Measurements from ENCODE around the gene SSC5D.
"Not testable (repeated sequence)": the region's sequence is repeated elsewhere in the genome, so short reads cannot be mapped to it uniquely, and the experiment has no call there.

Gene SSC5D

DNA sequence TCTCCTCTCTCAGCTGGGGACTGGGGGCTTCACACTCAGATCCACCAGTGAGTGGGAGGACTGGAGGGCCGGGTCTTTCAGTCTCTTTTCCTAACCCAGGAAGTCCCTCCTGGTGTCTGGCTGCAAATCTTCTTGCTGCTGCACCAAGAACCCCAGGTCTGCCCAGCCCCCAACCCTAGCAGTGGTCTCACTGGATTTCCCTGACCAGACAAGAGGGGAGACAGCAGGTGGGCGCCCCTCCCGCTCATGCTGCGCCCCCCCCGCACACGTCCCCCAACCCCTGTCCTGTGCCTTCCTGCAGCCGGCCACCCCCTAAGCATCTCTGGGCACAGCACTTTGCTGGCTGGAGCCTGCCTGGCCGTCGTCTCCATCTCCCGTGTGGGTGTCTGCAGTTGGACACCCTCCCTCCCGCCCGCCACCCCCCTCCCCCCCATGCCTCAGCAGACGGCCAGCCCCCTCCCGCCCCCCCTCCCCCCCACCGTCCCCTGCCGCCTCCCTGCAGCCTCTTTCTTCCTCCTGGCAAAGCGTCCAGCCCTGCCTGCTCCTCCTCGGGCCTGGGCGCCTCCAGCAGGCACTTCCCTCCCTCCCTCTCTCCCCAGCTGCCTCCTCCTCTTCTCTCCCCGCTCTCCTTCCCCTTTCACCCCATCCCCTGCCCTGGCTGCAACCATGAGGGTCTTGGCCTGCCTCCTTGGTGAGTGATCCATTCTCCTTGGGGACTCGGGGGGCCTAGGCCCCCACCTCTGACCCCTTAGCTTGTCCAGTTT, at the start of gene SSC5D:
Gene SSC5D (plus strand): TSS at position 513 of the 764 bp plus-strand sequence. CDS start 154 bp downstream, at position 667.
- peak; percentile 27 for DNase-seq

DNA sequence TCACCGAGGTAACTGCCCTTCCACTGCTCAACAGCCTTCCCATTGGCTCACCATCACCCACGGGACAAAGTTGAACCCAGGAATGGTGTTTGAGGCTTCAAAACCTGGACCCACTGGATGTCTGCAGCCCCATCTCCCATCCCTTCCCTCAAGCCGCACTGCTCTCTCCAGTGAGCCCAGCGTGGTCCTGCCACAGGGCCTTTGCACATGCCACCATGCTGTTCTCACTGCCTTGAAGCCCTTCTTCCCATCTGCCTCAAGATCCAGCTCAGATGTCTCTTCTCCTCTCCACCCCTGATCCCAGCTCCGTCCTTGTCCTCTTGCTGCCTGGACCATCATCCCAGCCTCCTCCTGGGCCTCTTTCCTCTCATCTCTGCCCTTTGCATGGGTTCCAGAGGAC, 49.2 kb upstream of the SSC5D start:
- no peak for DNase-seq

DNA sequence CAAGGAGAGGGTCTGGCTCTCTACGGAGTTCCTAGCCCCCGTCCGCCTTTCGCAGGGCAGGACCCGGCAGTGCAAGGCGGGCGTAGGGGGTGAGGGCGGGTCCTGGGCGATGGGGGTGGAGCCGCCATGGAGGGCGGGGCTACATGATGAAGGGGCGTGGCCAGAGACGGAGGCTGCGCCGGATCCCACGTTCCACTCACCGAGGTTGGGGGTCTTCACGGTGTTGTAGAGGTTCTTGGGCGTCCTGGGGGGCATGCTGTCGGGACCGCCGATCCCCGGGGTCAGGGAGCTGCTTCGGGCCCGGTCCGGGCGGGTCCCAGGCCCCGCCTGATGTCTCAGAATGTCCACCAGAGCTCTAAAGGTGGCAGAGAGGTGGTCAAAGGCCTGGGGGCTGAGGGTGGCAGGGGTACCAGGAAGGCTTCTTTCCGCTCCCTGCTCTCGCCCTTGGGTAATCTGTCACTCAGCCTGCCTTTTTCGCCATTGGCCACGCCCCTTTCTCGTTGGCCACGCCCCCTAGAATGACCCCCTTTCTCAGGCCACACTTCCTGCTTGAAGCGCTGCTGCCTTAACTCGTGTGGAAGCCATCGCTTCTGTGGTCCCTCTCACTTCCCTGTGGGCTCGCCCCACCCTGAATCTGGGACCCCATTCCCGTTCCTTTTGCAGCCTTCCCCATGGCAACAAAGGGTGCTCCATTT, 47.7 kb upstream of the SSC5D start:
- DNase-seq, result peak; percentile 77

DNA sequence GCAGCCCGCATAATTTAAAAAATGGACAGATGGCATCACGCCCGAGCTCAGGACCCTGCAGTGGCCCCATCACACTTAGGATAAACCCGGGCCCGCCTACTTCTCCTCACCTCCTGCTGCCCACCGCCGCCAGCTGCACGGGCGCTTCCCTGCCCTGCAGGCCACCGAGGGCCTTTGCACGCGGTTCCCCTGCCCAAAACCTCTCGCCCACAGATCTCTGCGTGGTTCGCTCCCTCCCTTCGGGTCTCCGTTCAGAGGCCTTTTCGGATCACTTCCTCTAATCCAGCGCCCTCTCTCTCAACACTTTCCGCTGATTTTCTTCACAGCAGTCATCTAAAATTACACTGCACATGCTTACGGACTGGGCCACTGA, 46.9 kb upstream of the SSC5D start:
- peak; percentile 72 for DNase-seq

DNA sequence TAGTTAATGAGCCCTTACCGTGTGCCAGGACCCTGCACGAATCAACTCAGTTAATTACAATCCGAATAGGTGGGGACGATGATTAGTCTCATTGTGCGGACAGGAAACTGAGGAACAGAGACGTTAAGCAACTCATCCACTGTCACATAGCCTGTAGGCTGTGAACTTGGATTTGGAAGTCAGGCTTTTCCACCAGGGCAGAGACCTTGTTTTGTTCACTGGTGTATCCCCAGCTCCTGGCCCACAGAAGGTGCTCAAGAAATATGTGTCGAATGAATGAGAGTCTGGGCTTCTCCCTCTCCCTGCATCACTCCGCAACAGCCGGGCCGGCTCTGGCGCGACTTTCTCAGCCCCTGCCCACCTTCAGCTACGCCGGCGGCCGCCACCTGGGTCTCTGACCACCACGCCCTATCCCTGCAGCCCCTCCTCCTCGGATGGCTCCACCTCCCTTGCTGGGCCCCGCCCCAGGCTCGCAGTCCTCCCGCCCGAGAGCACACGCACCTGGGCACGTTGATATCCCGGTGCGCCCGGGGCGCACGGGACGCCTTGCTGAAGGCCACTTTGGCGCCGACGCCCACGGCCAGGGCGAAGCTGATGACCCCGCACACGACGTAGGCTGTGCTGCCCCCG, 46.4 kb upstream of the SSC5D start:
- peak; percentile 46 for DNase-seq

DNA sequence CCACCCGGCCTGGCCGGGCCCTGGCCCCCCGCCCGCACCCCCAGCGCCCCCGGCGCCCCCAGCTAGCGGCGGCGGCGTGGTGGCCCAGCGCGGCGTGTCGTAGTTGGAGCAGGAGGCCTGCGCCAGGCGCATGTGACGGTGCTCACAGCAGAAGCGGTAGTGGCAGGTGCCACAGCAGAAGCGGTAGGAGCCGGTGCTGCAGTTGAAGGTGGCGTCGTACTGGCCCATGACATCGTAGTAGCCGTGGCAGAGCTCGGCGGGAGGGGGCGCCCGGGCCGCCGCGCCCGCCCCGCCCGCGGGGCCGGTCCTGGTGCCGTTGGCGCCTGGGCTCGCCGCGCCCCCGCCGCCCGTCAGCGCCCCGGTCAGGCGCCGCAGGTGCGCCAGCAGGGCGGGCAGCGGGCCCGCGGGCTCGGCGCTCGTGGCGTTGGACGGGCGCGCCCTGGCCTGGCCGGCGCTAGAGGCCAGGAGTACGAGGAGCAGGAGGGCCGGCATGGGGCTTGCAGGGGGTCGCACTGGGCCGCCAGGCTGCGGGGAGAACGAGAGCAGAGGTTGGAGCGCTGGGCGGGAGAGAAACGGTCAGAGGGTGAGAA, 45.8 kb upstream of the SSC5D start:
- no peak for DNase-seq

DNA sequence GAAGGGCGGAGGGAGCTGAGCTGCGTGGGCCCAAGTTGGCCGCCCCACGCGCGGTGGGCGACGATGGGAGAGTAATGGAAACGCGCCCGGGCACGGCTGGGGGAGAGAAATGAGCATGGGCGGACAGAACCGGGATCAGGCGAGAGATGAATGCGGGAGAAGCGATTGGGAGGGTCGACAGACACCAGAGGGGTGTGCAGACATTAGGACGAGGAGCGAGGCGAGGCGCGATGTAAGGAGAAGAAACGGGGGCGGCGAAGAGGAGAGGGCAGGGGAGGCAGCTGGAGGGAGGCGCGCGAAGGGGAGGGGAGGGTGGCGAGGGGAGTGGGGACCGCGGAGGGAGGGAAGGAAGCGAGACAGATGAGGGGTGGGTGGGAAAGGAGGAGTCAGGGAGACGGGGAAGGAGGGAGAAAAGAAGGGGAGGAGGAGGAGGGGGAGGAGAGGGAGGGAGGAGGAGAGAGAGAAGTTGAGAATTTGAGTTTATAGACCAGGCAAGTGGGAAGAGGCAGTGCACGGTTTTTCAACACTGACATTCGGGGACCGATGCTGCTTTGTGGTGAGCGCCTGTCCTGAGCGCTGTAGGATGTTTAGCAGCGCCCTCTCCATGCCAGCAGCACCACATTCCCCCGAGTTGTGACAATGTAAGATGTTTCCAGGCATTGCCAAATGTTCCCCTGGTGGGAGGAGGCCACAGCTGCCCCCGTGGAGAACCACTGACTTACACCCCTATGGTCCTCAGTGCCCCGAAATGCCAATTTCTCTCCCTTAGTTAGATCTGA, 45.0 kb upstream of the SSC5D start, which contains the start of gene SHISA7:
Gene SHISA7 (minus strand): TSS at position 256 of the 779 bp plus-strand sequence. CDS start 437 bp downstream, outside the sequence.
- peak; percentile 49 for DNase-seq

DNA sequence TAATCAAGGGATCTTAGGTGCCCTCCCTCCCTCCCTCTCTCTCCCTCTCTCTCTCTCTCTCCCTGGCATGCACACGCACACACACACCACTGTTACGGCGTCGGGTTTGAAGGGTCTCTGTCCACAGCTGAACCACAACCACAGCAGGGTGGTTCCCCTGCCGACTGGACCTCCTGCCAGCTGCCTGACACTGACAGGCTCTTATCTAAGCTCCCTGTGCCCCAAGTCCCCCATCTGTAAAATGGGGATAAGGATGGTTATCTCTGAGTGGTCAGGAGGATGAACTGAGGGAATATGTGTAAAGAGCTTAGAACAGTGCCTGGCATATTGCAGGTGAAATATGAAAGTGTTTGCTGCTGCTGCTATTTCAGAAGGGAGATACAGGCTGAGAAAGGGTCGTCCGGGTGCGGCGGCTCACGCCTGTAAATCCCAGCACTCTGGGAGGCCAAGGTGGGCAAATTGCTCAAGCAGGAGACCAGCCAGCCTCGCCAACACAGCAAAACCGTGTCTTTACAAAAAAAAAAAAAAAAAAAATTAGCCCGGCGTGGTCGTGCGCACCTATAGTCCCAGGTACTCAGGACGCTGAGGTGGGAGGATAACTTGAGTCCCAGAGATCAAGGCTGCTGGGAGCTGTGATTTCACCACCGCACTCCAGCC, 44.3 kb upstream of the SSC5D start:
- no peak for DNase-seq

DNA sequence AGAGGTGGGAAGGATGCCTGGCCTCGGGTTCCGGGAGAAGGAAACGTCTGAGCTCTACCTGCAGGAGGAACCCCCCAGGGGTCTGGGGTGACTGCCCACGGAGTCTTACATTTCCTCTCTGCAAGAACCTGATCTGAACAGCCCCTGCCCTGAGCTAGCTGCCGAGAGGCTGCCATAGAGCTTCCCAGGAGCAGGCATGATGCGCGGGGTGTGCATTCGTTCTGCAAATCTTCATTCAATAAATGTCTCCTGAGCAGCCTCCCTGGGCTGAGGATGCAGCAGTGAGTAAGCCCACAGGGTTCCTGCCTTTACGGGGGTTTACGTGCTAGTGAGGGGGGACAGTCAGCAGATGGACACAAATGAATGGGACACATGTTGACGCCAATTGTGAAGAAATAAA, 43.6 kb upstream of the SSC5D start:
- DNase-seq, result no peak

DNA sequence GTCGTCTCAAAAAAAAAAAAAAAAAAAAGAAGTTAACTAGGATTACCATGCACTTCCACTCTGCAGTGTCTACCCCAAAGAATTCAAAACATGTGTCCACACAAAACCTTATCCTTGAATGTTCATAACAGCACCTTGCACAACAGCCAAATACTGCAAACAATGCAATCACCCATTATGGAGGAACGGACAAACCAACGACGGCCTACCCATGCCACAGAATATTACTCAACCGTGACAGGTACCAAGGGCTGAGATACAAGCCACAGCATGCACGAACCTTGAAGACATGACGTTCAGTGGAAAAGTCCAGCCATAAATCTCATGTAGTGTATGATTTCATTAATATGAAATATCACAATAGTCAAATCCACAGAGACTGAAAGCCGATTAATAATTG, 42.2 kb upstream of the SSC5D start:
- no peak for DNase-seq

DNA sequence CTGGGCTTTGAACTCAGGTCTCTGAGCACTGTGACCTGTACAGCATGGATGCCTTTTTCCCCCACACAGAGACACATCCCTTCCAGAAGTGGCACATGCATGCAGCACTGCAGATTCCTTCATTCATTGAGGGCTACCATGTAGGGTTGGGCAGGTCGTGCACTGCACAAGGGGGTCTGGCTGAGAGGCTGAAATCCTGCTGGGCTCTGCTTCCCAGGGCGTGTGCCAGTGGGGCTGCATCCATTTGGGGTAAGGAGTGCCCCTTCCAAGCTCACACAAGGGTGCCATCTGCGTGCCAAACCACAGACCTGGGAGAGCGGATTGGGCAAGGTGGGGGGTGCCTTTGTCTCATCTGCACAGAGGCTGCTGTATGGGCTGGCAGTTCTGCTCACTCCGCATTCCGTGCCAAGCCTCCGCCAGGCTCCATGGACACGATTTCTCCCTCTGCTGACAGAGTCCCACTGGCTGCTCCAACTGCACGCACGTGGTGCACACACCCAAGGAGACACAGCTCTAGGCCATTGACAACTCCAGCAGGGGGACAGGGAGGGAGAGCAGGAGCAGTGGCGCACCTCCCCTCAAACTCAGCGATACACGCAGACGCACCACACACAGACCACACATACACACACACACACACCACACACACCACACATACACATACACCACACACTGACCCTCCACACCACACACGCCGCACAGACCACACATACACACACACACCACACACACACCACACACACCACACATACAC, 40.6 kb upstream of the SSC5D start:
- DNase-seq, result peak; percentile 62

DNA sequence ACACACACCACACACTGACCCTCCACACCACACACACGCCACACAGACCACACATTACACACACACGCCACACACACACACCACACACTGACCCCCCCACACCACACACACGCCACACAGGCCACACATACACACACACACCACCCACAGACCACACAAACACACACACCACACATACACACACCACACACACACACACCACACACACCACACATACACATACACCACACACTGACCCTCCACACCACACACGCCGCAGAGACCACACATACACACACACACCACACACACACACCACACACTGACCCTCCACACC, 40.1 kb upstream of the SSC5D start:
- not testable (repeated sequence) for DNase-seq

DNA sequence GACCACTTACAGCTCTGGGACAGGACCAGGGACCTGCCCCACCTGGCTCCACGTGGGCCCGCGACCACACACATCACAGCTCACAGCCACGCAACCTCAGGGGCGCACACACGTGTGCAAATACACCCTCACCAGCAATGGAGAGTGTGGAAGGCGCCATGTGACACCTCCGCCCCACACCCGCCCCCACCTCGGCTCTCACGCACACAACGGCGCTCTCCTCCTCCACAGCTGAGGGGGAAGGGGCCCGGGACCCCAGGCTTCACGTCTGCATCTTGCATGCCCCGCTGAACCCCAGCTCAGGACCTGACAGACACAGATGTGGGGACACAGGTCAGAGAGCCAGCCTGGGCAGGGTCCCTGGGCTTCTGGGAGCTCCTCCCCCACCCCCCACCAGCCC, 38.8 kb upstream of the SSC5D start:
- DNase-seq, result no peak

DNA sequence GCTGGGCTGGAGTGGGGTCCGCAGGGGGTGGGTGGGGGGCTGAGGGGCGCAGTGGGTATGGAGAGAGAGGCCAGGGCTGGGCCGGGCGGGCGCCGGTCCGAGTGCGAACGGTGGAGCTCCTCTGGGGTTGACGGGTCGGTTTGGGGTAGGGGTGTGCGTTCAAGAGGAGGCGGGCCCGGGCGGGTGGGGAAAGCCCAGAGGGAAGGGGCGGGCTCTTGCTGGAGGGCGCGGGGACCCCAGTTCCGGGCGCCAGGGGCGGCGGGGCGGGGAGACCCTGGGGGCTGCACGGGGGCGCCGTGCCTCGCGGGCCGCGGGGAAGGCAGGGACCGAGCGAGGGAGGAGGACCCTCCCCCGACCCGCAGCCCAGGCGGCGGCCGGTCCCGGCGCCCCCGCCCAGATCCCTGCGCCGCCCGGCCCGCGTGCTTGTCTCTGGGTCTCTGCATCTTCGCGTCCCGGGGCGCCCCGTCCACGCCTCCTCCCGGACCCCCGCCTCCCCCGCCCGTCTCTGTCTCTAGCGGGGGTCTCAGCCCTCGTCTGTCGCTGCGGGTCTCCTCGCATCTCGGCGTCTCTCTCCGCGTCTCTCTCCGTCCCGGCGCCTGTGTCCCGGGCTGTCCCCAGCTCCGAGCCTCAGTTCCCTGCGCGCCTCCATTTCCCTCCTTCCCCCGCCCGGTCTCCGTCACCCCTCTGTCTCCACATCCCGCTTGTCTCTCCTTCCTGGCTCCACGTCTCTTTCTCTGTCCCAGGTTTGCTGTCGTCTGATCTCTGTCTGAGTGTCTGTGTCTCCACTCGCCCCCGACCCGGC, 36.9 kb upstream of the SSC5D start:
- no peak for DNase-seq

DNA sequence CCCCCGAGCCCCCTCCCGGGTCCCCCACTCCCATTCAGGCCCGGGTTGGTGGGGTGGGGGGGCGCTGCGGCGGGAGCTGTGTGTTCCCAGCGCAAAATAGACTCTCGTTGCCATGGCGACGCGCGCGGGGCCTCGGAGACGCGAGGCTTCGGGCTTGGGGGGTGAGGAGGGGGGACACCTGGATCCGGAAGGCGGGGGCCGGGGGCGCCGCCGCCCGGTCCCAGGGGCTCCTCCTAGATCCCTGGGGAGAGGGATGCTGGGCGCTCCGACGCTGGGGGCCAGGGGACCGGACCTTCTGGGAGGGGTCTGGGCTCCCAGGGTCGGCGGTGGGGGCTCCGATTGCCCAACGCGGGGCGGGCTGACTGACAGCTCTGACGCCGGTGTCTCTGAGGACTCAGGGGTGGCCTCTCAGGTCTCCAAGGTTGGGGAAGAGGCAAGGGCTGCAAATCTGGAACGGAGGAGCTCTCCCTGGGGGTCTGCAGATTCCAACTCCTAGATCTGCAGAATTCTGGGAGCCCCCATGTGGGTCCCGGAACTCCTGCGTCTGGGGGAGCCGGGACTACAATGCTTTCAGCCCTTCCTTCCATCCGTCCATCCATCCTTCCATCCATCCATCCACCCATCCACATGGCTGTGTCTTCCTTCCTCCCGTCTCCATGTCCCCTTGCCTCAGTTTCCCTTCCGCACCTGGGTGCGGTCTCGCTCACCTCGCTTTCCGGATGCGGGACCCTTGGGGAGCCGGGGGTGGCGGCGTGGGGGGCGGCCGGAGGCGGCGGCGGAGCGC, 36.1 kb upstream of the SSC5D start:
- peak; percentile 32 for DNase-seq

DNA sequence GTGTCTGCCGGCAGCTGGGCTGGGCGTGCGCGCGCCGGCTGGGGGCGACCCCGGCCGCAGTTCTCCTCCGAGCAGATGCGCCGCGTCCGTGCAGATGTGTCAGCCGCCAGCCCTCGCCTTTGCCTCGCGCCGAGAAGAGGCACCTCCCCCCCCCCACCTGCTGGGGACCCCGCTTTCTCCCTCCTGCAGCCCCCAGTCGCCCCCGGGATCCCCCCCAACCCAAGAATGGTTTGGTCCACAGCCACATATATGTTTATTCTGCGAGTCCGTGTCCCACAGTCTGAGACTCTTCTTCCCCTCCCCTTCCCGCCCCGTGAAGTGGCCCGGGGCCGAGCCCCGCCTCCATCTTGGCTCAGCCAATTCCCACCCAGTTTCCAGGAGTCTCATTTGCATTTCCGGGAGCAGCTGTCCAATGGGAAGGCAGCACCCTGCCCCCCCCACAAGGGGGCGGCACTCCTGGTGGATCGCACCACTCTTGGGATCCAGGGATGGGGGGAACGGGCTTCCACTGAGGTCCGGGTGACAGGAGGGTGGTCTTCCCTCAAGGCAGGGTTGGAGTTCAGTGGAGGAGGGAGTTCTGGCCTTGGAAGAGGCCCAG, 35.4 kb upstream of the SSC5D start:
- peak; percentile 97 for DNase-seq

DNA sequence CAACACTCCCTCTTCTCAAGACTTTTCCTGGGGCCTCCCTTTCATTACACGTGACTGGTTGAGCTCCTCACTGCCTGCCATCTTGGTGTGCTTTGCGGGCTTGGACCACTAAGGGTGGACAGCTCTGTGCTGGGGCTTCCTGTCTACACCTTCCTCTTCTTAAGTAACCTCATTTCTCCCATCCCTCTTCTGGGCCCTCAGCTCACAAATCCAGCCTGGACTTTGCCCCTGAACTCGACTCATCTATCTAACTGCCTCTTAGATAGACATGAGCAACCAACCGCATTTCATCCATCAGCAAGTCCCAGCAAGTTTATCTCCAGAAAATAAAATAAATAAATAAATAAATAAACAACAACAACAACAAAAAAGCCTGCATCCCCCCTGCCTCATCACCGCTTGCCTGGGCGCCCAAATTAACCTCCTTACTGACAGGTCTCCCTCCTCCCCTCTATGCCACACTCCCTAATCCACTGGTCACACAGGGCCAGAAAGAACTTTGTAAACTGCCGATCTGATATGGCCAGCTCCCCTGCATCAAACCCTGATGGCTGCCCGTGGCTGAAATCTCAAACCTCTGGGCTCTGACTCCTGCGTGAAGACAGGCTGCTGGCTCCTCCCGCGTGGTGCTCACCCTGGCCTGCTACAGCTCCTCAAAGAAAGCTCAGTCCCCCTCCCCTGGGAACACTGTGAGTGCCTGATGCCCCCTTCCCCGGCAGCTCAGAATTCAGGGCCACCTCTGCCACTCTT, 34.5 kb upstream of the SSC5D start:
- no peak for DNase-seq

DNA sequence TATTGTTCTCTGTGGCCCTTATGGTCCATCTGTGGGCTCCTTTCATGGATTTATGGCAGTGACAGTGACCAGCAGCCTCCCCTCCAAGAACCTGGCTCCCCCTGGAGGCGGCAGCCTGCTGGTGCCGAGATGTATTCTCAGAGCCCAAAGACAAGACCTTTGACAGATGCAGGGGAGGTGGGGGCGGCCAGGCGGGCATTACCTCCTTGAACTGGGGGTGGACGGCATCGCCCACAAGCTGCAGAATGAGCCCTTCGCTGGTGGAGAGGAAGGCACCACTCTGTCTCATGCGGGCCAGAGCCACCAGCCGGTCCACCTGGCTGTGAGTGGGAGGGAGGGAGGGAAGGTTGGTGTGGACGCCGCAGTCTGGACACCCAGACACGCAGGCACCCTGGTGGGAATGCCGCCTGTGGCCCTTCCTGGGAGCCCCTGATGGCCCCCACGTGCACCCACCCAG, 33.4 kb upstream of the SSC5D start:
- DNase-seq, result peak; percentile 75
